Colonic mucosa (tissue), 4 donors: ENCODE measurements around the gene CAMK1. TPM values are rescaled to one million over a fixed set of nuclear protein-coding genes. Genes with fewer than 3 reads are reported as not detected.

Source experiments
- DNase-seq: peaks from one replicate; pipeline ENCODE4 v3.0.0-alpha.2; 2020
- H3K27ac ChIP-seq: fragments of 200-600 bp; one replicate; pipeline ENCODE4 v1.8.0; 2021
- H3K27me3 ChIP-seq: fragments of 200-600 bp; one replicate; pipeline ENCODE4 v1.8.0; 2021
- H3K36me3 ChIP-seq: fragments of 200-600 bp; one replicate; pipeline ENCODE4 v1.8.0; 2021
- H3K4me1 ChIP-seq: fragments of 200-600 bp; one replicate; pipeline ENCODE4 v1.8.0; 2021; ENCODE audit warnings: mild to moderate bottlenecking
- H3K4me3 ChIP-seq: fragments of 200-600 bp; one replicate; pipeline ENCODE4 v1.8.0; 2021
- H3K9ac ChIP-seq, 2 donors: one replicate each; pipeline ENCODE4 v1.7.0; 2013; ENCODE audit warnings: control low read depth in 2 of 2, low read depth in 2 of 2, low read length in 2 of 2
- H3K9me3 ChIP-seq: fragments of 200-600 bp; one replicate; pipeline ENCODE4 v1.8.0; 2021
- intact Hi-C: fragments of 100-400 bp; cut with DNase I; formaldehyde crosslinking; loops from one replicate; pipeline ENCODE4 v1.14.1; 2022
- total RNA-seq, 2 donors: library from RNA; stranded (reverse); fragmentation: NEBNext Ultra II Directional in 1 of 2; extraction: Animal tissue kit (Norgen Biotek cat#: 25700) in 1 of 2; gene quantifications; one replicate each; pipeline ENCODE4 v1.2.1, GENCODE V29; 2021
- TF ChIP-seq, protein P1 (sequence below): fragments of 200-600 bp; IDR thresholded peaks from one replicate; pipeline ENCODE4 v1.8.0; 2022; ENCODE audit warnings: antibody characterized with exemption, mild to moderate bottlenecking
- donor health status: healthy.
- donor health status: DM: no; HTN: no; CAD: no.
- donor health status: DM: no; HTN: no; CAD: no.

CAMK1 gene
- 10 to 100 TPM in 1 of 2 donors, 1 to 10 TPM in 1; 7.8 to 16.5 TPM for total RNA-seq

DNA sequence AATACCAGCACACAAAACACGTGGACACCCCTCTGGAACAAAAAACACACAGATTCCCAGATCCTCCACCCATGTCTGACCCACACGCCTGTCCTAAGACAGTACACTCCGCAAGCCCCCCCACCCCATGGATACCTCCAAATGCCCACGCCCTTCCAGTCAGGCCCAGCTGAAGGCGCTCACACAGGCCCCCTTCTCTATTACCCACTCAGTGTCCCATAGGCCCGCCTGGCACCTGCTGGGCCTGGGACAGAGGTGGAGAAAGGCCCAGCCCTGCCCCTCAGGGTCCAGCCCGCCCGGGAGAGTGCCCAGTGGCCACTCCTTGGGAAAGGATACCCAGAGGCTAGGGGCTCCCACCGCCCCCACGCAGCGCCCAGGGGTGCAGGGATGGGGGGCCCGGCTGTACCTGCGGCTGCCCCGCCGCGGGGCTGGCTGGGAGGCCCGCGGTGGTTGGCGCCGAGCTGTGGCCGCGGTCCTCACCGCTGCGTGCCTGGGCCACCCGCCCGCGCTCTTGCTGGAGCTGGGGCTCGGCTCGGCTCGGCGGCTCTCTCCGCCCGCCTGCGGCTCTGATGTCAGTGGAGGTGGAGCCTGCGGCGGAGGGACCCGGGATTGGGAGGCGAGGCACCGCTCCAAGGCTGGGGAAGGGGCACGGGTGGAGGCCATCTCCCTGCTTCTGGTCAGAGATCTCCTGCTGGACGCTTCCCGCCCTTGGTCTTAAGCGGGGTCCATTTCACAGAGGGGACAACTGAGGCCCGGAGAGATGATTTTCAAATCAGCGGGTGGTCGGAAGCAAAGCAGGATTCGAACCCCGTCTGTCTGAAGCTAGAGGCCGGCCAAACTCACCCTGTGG is at the start of gene CAMK1:
TSS of gene CAMK1 (minus strand) at position 522 of the 850 bp plus-strand sequence. CDS start 2,198 bp downstream, outside the sequence.
- H3K36me3 ChIP-seq = no peaks in the 10 kb centered on the region
- H3K27me3 ChIP-seq = no peaks in the 10 kb centered on the region
- DNase-seq = peak; percentile 85
- peak within 1 kb of the TSS; percentile 59 for H3K27ac ChIP-seq
- intact Hi-C loops = no loop called here
- TF ChIP-seq, protein P1, sequence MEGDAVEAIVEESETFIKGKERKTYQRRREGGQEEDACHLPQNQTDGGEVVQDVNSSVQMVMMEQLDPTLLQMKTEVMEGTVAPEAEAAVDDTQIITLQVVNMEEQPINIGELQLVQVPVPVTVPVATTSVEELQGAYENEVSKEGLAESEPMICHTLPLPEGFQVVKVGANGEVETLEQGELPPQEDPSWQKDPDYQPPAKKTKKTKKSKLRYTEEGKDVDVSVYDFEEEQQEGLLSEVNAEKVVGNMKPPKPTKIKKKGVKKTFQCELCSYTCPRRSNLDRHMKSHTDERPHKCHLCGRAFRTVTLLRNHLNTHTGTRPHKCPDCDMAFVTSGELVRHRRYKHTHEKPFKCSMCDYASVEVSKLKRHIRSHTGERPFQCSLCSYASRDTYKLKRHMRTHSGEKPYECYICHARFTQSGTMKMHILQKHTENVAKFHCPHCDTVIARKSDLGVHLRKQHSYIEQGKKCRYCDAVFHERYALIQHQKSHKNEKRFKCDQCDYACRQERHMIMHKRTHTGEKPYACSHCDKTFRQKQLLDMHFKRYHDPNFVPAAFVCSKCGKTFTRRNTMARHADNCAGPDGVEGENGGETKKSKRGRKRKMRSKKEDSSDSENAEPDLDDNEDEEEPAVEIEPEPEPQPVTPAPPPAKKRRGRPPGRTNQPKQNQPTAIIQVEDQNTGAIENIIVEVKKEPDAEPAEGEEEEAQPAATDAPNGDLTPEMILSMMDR = no peak
- H3K4me3 ChIP-seq = peak within 1 kb of the TSS; percentile 52
- H3K9me3 ChIP-seq = no peaks in the 10 kb centered on the region
- peak within 1 kb of the TSS; percentile 88 to 94 for H3K9ac ChIP-seq
- peaks cover 5% of the 10 kb centered on the region for H3K4me1 ChIP-seq

GRCh38 chr3:9818666-9819335 is 49.1 kb upstream of the CAMK1 start:
- TF ChIP-seq, protein P1 = no peak
- Histone ChIP-seq H3K4me3 (no peak overlapping the region), H3K27me3 (no peaks in the 10 kb centered on the region), H3K9me3 (no peaks in the 10 kb centered on the region), H3K27ac (no peak overlapping the region), H3K4me1 (no peaks in the 10 kb centered on the region), H3K9ac (no peak overlapping the region), H3K36me3 (no peaks in the 10 kb centered on the region)
- no peak for DNase-seq
- intact Hi-C loops = no loop called here

GRCh38 chr3:9817436-9817835 is 47.7 kb upstream of the CAMK1 start:
- no peak overlapping the region for H3K9ac ChIP-seq
- DNase-seq = no peak
- TF ChIP-seq, protein P1 = no peak
- no peaks in the 10 kb centered on the region for H3K4me1 ChIP-seq
- no peaks in the 10 kb centered on the region for H3K27me3 ChIP-seq
- H3K9me3 ChIP-seq = no peaks in the 10 kb centered on the region
- H3K36me3 ChIP-seq = no peaks in the 10 kb centered on the region
- H3K27ac ChIP-seq = no peak overlapping the region
- intact Hi-C loops = no loop called here
- H3K4me3 ChIP-seq = no peak overlapping the region

DNA sequence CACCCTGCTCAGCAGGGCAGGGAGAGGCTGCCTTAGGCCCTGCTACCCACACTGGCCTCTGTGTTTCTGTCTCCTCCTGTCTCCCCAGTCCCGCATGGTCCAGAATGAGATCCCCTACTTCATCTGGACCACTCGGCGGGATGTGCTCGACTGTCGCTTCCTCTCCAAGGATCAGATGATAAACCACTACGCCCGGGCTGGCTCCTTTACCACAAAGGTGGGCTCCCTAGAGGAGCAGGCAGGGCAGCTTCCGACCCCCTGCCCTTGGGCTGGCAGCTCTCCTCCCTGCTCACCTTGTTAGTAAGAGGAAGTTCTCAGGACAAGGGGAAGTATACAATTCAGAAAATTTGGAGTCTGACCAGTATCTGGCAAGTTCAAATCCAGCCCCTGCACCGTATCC is 46.2 kb upstream of the CAMK1 start:
- TF ChIP-seq, protein P1 = no peak
- intact Hi-C loops = no loop called here
- no peak for DNase-seq
- Histone ChIP-seq H3K4me3 (no peak overlapping the region), H3K4me1 (no peaks in the 10 kb centered on the region), H3K9me3 (no peaks in the 10 kb centered on the region), H3K36me3 (no peaks in the 10 kb centered on the region), H3K27me3 (no peaks in the 10 kb centered on the region), H3K27ac (no peak overlapping the region), H3K9ac (no peak overlapping the region)

DNA sequence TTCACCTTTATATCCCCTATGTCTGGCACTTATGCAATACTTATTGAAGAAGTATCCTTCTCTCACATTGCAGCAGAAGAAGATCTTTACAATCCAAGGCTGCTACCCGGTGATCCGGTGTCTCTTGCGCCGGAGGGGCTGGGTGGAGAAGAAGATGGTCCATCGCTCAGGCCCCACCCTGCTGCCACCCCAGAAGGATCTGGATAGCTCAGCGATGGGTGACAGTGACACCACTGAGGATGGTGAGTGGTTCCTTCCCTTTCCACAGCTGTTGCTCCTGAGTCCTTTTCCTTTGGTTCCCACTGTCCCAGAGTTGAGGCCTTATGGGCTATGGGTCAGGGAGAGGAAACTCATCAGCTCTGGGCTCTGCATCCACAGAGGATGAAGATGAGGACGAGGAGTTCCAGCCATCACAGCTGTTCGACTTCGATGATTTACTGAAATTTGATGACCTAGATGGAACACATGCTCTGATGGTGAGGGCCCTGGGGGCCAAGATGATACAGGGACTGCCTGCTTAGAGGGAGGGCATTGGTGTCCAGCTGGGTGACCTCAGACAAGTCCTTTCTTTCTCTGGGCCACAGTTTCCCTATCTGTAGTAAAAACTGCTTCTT is 43.2 kb upstream of the CAMK1 start:
- H3K4me3 ChIP-seq = no peak overlapping the region
- H3K9me3 ChIP-seq = no peaks in the 10 kb centered on the region
- no peak overlapping the region for H3K9ac ChIP-seq
- H3K36me3 ChIP-seq = no peaks in the 10 kb centered on the region
- no peak overlapping the region for H3K27ac ChIP-seq
- intact Hi-C loops = no loop called here
- TF ChIP-seq, protein P1 = no peak
- DNase-seq = no peak
- peaks cover 7% of the 10 kb centered on the region for H3K4me1 ChIP-seq
- no peaks in the 10 kb centered on the region for H3K27me3 ChIP-seq
